ENCODE measurements around the gene CHST8. TPM values are rescaled to one million over a fixed set of nuclear protein-coding genes. Genes with fewer than 3 reads are reported as not detected.

The CHST8 gene
- total RNA-seq, 2 experiments from 2014 or later = not detected

DNA sequence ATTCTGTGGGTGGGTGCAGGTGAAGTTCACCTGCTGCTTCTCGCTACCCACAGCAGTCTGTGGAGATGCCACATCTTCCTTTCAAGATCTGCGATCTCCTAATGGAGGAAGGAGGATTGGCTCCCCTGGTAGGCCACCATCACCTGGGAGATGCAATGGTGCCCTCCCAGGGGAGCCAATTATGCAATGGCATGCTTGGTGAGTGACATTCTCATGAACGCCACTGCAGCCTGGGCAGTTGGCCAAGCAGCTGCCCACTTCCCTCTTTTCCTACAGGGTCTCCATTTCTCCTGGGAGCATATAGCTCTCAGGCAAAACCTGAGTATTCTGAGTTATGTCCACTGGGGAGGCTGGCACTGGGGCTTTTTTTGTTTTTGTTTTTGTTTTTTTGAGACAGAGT is 91.4 kb downstream of the CHST8 start:
- ChIA-PET POLR2A (no interaction called here), CTCF (no interaction called here)
- Histone ChIP-seq H3K27me3 (ENCODE audit: control insufficient read depth in 1 of 2, insufficient read depth in 2 of 2, low read length in 2 of 2) (peaks cover 11 to 13% of the 10 kb centered on the region in 2 experiments), H3K27ac (ENCODE audit: low read depth in 1 of 2, low read length in 2 of 2) (no peak overlapping the region), H3K9me3 (ENCODE audit: control insufficient read depth in 1 of 2, insufficient read depth in 1 of 2, low read length in 2 of 2) (peaks cover 0 to 29% of the 10 kb centered on the region in 2 experiments), H3K36me3 (ENCODE audit: insufficient read depth, low read length) (no peaks in the 10 kb centered on the region), H3K4me1 (ENCODE audit: insufficient read depth, low read length) (no peaks in the 10 kb centered on the region), H3K4me3 (ENCODE audit: low read length) (no peak overlapping the region)
- Mint-ChIP-seq H3K9me3 (peaks cover 9% of the 10 kb centered on the region), H3K36me3 (ENCODE audit: low read depth) (no peaks in the 10 kb centered on the region), H3K4me3 (no peak overlapping the region), H3K27me3 (peaks cover 21% of the 10 kb centered on the region), H3K4me1 (ENCODE audit: low read depth) (no peaks in the 10 kb centered on the region), H3K27ac (no peak overlapping the region)
- ATAC-seq (ENCODE audit: poor library complexity) = no peak
- no peak for DNase-seq
- intact Hi-C loops (cut with DNase I, micrococcal nuclease) = no loop called here
- TF ChIP-seq, protein P1, sequence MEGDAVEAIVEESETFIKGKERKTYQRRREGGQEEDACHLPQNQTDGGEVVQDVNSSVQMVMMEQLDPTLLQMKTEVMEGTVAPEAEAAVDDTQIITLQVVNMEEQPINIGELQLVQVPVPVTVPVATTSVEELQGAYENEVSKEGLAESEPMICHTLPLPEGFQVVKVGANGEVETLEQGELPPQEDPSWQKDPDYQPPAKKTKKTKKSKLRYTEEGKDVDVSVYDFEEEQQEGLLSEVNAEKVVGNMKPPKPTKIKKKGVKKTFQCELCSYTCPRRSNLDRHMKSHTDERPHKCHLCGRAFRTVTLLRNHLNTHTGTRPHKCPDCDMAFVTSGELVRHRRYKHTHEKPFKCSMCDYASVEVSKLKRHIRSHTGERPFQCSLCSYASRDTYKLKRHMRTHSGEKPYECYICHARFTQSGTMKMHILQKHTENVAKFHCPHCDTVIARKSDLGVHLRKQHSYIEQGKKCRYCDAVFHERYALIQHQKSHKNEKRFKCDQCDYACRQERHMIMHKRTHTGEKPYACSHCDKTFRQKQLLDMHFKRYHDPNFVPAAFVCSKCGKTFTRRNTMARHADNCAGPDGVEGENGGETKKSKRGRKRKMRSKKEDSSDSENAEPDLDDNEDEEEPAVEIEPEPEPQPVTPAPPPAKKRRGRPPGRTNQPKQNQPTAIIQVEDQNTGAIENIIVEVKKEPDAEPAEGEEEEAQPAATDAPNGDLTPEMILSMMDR (IDR thresholded peaks at IDR 0.05) = no peak

DNA sequence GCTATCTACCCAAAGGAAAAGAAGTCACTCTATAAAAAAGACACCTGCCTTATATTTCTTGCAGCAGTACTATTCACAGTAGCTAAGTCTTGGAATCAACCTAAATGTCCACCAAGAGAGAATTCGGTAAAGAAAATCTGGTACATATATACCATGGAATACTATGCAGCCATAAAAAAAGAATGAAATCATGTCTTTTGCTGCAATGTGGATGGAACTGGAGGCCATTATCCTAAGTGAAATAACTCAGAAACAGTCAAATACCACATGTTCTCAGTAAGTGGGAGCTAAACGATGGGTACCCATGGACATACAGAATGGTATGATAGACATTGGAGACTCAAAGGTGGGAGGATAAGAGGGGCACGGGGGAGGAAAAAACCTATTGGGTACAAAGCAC is 92.4 kb downstream of the CHST8 start:
- CTCF ChIA-PET = no interaction called here
- no peak for DNase-seq
- no peaks in the 10 kb centered on the region for H3K36me3 ChIP-seq (ENCODE audit: insufficient read depth, low read length)
- H3K27me3 ChIP-seq (ENCODE audit: control insufficient read depth in 1 of 2, insufficient read depth in 2 of 2, low read length in 2 of 2) = peaks cover 11 to 13% of the 10 kb centered on the region in 2 experiments
- intact Hi-C loops (cut with DNase I, micrococcal nuclease) = no loop called here
- H3K27ac ChIP-seq (ENCODE audit: low read depth in 1 of 2, low read length in 2 of 2) = no peak overlapping the region
- no peaks in the 10 kb centered on the region for H3K36me3 Mint-ChIP-seq (ENCODE audit: low read depth)
- H3K4me3 ChIP-seq (ENCODE audit: low read length) = no peak overlapping the region
- TF ChIP-seq, protein P1 (IDR thresholded peaks at IDR 0.05) = no peak
- no peak for ATAC-seq (ENCODE audit: poor library complexity)
- H3K9me3 ChIP-seq (ENCODE audit: control insufficient read depth in 1 of 2, insufficient read depth in 1 of 2, low read length in 2 of 2) = peaks cover 0 to 35% of the 10 kb centered on the region in 2 experiments
- H3K4me1 Mint-ChIP-seq (ENCODE audit: low read depth) = no peaks in the 10 kb centered on the region
- peaks cover 9% of the 10 kb centered on the region for H3K9me3 Mint-ChIP-seq
- POLR2A ChIA-PET = no interaction called here
- H3K27me3 Mint-ChIP-seq = peaks cover 31% of the 10 kb centered on the region
- no peaks in the 10 kb centered on the region for H3K4me1 ChIP-seq (ENCODE audit: insufficient read depth, low read length)
- H3K4me3 Mint-ChIP-seq = no peak overlapping the region
- H3K27ac Mint-ChIP-seq = no peak overlapping the region

DNA sequence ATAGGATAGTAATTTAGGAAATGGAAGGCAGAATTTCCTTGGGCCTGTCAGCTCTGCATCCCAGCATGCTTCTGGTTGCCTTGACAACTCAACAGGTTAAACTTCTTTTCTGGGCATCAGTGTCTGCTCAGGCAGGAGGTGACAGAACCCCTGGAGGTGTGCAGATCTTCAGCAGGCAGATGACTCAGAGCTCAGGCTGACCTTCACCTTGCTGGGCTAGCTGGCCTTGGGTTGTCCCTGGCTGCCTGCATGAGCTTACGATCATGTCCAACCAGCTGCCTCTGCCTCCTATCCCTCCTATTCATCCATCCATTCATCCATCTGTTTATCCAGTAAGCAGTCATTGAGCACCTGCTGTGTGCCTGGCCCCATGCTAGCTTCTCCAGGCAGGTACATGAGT is 93.7 kb downstream of the CHST8 start:
- H3K4me1 Mint-ChIP-seq (ENCODE audit: low read depth) = no peaks in the 10 kb centered on the region
- no peak overlapping the region for H3K27ac ChIP-seq (ENCODE audit: low read depth in 1 of 2, low read length in 2 of 2)

More for the DNA sequence above, 93.7 kb downstream of the CHST8 start:
- ATAC-seq (ENCODE audit: poor library complexity) (no peak), DNase-seq (no peak)
- H3K4me3 ChIP-seq (ENCODE audit: low read length) = no peak overlapping the region
- intact Hi-C loops (cut with DNase I, micrococcal nuclease) = no loop called here
- POLR2A ChIA-PET = no interaction called here
- H3K36me3 ChIP-seq (ENCODE audit: insufficient read depth, low read length) = no peaks in the 10 kb centered on the region
- Mint-ChIP-seq H3K9me3 (peaks cover 7% of the 10 kb centered on the region), H3K4me3 (no peak overlapping the region), H3K36me3 (ENCODE audit: low read depth) (no peaks in the 10 kb centered on the region), H3K27me3 (peaks cover 40% of the 10 kb centered on the region), H3K27ac (no peak overlapping the region)
- peaks cover 11 to 13% of the 10 kb centered on the region in 2 experiments for H3K27me3 ChIP-seq (ENCODE audit: control insufficient read depth in 1 of 2, insufficient read depth in 2 of 2, low read length in 2 of 2)
- H3K9me3 ChIP-seq (ENCODE audit: control insufficient read depth in 1 of 2, insufficient read depth in 1 of 2, low read length in 2 of 2) = peaks cover 0 to 35% of the 10 kb centered on the region in 2 experiments
- TF ChIP-seq, protein P1 (IDR thresholded peaks at IDR 0.05) = no peak
- H3K4me1 ChIP-seq (ENCODE audit: insufficient read depth, low read length) = no peaks in the 10 kb centered on the region
- CTCF ChIA-PET = no interaction called here

All from CD4-positive, alpha-beta T cell (primary cell).